Stimulated activated naive CD8-positive, alpha-beta T cell treated with anti-CD3 and anti-CD28 coated beads, Interleukin-15, amount 100 ng/mL, for 72 hours (primary cell): ENCODE data around the gene MAP3K21.

ENCODE experiments used
- ATAC-seq: fragments of 150-1000 bp; cut with Tn5 transposase; 2 replicates; pipeline ENCODE4 v1.10.0; 2021; ENCODE audit warnings: mild to moderate bottlenecking, moderate library complexity
- DNase-seq, 2 donors: peaks; one replicate each; pipeline ENCODE4 v3.0.0; 2021 to 2022
- H3K27ac Mint-ChIP-seq, 2 donors: one replicate each; pipeline ENCODE4 v1.8.0; 2022; ENCODE audit warnings: mild to moderate bottlenecking in 2 of 2, mixed read lengths in 2 of 2, moderate library complexity in 2 of 2
- H3K27me3 Mint-ChIP-seq: one replicate; pipeline ENCODE4 v1.8.0; 2022; ENCODE audit warnings: mixed read lengths
- H3K4me1 Mint-ChIP-seq: one replicate; pipeline ENCODE4 v1.8.0; 2022; ENCODE audit warnings: mild to moderate bottlenecking, mixed read lengths
- H3K4me3 Mint-ChIP-seq, 2 donors: one replicate each; pipeline ENCODE4 v1.8.0; 2022; ENCODE audit warnings: mild to moderate bottlenecking in 2 of 2, mixed read lengths in 2 of 2, moderate library complexity in 1 of 2
- H3K9me3 Mint-ChIP-seq, 2 donors: one replicate each; pipeline ENCODE4 v1.8.0; 2022; ENCODE audit warnings: mixed read lengths in 2 of 2

The MAP3K21 gene

GRCh38 chr1:233421293-233421692 lies 93.8 kb downstream of the MAP3K21 start:
- Mint-ChIP-seq H3K27me3 (peaks cover 28% of the 10 kb centered on the region), H3K4me3 (no peak overlapping the region), H3K4me1 (no peaks in the 10 kb centered on the region), H3K9me3 (no peaks in the 10 kb centered on the region), H3K27ac (no peak overlapping the region)
- ATAC-seq (no peak), DNase-seq (no peak)

- peaks cover 49% of the 10 kb centered on the region for H3K27me3 Mint-ChIP-seq
- ATAC-seq (no peak), DNase-seq (no peak)
- no peak overlapping the region for H3K4me3 Mint-ChIP-seq
- no peaks in the 10 kb centered on the region for H3K9me3 Mint-ChIP-seq
- no peak overlapping the region for H3K27ac Mint-ChIP-seq
- no peaks in the 10 kb centered on the region for H3K4me1 Mint-ChIP-seq
These were observed 97.3 kb downstream of the MAP3K21 start for GRCh38 chr1:233424779-233425178.

GRCh38 chr1:233427907-233428306 lies 100.4 kb downstream of the MAP3K21 start:
- DNase-seq, result no peak
- Mint-ChIP-seq H3K27me3 (peaks cover 65% of the 10 kb centered on the region), H3K4me3 (no peak overlapping the region), H3K4me1 (no peaks in the 10 kb centered on the region), H3K9me3 (no peaks in the 10 kb centered on the region), H3K27ac (no peak overlapping the region)
- no peak for ATAC-seq

- ATAC-seq (no peak), DNase-seq (no peak)
- H3K4me3 Mint-ChIP-seq, result no peak overlapping the region
- no peaks in the 10 kb centered on the region for H3K4me1 Mint-ChIP-seq
- H3K27ac Mint-ChIP-seq, result no peak overlapping the region
- H3K9me3 Mint-ChIP-seq, result no peaks in the 10 kb centered on the region
- H3K27me3 Mint-ChIP-seq, result peaks cover 49% of the 10 kb centered on the region
These were observed 104.4 kb downstream of the MAP3K21 start for GRCh38 chr1:233431753-233432403.

GRCh38 chr1:233432916-233433315 lies 105.4 kb downstream of the MAP3K21 start:
- H3K4me3 Mint-ChIP-seq, result no peak overlapping the region
- no peak for ATAC-seq
- H3K27ac Mint-ChIP-seq, result no peak overlapping the region
- H3K9me3 Mint-ChIP-seq, result no peaks in the 10 kb centered on the region
- no peak for DNase-seq
- H3K4me1 Mint-ChIP-seq, result no peaks in the 10 kb centered on the region
- H3K27me3 Mint-ChIP-seq, result peaks cover 44% of the 10 kb centered on the region

GRCh38 chr1:233433436-233434210 lies 106.1 kb downstream of the MAP3K21 start:
- Mint-ChIP-seq H3K4me3 (no peak overlapping the region), H3K27ac (no peak overlapping the region), H3K4me1 (no peaks in the 10 kb centered on the region), H3K27me3 (peaks cover 45% of the 10 kb centered on the region), H3K9me3 (no peaks in the 10 kb centered on the region)
- ATAC-seq (no peak), DNase-seq (no peak)
